ENCODE results near the gene STRAP.
"Not testable (repeated sequence)": the region's sequence is repeated elsewhere in the genome, so short reads cannot be mapped to it uniquely, and the experiment has no call there.

STRAP gene

DNA sequence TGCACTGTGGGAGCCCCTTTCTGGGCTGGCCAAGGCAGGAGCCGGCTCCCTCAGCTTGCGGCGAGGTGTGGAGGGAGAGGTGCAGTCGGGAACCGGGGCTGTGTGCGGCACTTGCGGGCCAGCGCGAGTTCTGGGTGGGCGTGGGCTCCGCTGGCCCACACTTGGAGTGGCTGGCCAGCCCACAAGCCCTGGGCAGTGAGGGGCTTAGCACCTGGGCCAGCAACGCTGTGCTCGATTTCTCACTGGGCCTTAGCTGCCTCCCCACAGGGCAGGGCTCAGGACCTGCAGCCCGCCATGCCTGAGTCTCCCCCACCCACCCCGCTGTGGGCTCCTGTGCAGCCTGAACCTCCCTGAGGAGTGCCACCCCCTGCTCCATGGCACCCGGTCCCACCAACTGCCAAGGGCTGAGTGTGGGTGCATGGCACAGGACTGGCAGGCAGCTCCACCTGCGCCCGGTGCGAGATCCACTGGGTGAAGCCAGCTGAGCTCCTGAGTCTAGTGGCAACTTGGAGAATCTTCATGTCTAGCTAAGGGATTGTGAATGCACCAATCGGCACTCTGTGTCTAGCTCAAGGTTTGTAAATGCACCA, 7.5 kb upstream of the STRAP start:
- not testable (repeated sequence) for DNase-seq

DNA sequence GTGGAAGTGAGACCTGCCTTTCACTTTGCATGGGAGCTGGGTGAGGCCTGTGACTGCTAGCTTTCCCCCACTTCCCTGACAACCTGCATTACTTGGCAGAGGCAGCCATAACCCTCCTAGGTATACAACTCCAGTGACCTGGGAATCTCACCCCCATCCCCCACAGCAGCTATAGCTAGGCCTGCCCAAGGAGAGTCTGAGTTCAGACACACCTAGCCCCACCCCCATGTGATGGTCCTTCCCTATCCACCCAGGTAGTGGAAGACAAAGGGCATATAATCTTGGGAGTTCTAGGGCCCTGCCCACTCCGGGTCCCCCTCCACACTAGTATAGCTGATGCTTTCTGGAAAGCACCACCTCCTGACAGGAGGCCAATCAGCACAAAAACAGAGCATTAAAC, 6.3 kb upstream of the STRAP start:
- no peak for DNase-seq

DNA sequence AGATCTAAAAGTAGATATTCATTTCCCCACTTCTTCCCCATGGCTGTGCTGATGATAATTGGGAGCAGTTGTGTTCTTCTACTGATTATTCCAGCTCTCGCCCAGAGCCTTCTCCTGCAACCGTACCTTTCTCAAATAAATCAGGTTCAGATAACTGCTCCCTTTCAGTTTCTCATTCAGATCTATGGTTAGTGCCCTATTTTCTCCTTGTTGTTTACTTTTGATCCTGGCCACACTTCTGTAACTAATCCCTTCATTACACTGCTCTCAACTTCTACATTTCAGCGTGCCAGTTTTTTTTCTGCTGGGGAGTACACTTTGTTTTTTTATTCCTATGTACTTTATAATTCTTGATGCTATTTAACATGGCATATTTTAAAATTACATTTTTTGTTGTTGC, 2.8 kb upstream of the STRAP start:
- no peak for DNase-seq

DNA sequence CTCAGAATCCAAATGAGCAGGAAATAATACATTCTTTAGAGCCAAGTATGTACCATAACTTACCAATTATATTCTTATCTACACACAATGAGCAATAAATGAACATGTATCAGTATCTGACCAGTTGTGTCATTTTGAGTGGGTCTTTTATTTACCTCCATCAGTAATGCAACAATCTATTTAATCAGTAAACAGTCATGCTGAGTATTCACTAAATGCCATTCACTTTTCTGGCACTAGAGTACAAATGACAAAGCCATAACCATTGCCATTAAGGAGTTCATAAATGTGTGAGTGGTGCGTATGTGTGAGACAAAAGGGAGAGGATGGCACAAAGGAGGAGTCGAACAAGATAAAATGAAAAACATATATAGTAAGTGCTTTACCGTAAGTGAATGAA, 1.5 kb upstream of the STRAP start:
- DNase-seq: peak in 1 of 2 experiments; percentile 34

DNA sequence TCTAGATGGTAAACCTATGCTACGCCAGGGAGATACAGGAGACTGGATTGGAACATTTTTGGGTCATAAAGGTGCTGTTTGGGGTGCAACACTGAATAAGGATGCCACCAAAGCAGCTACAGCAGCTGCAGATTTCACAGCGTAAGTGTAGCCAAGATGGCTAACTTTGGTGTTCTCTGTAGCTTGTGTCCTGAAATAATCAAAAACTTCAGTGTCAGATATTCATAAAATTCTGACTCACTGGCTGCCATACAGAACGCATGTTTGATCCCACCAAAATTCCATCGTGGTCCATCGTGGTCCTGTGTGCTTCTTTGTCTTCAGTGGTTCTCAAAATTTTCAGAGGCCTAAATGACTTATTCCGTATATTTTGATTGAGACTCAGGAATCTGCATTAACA, 1.3 kb downstream of the STRAP start:
- DNase-seq: no peak

DNA sequence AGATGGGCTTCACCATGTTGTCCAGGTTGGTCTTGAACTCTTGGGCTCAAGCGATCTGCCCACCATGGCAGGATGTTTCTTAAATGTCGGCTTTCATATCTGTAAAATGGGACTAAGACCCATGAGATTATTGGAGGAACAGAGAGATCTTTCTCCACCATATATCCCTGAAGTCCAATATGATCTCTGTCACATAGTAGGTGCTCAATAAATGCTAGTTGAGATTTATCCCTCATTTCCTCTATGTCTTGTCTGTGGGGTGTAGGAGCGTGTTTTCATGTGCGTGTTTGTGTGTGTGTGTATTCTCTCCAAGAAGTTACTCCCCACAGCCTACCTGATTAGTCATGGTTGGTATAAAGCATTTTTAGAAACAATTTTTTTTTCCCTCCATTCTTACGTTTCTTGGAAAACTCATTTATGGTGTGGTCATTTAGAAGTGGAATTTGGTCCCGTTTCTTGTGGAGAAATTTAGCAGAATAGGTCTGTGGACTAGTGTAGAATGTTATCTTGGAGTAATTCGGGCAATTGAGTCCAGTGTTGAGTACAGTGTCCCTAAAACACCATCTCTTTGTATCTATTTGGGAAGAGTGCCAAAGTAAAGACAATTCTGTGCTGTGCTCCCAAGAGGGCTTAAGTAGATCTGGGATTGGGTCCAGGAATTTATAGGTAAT, 4.3 kb downstream of the STRAP start:
- no peak for DNase-seq

DNA sequence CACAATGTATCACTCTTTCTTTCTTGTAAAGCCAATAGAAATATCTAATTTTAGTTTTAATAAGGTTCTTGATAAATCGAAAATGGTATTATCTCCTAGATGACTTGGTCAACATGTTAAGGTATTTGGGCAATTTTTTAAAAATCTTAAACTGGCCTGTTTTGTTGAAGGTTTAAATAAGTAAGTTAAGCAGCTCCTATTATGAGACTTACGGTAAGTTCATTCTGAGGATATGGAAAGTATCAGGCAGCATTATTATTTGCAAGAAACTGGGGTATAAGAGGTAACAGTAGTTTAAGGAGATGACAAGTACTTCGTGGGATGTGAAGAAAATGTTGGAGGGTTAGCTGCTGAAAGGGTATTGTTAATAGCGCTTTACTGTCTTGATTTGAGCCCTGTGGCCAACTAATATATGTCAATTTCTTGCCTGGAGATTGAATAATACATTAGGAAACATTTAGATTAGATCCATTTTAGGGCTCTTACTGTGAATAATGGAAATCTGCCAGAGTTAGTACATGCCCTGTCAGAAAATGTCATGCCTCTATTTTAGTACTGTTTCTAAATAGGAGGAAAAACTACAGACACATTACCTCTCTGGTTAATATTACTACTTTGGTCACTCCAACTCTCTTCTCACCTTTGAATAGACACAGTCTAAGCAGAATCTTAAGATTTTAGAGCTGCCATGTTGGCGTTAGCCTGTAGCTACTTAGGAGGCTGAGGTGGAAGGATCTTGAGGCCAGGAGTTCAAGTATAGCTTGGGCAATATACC, 5.0 kb downstream of the STRAP start:
- no peak for DNase-seq

DNA sequence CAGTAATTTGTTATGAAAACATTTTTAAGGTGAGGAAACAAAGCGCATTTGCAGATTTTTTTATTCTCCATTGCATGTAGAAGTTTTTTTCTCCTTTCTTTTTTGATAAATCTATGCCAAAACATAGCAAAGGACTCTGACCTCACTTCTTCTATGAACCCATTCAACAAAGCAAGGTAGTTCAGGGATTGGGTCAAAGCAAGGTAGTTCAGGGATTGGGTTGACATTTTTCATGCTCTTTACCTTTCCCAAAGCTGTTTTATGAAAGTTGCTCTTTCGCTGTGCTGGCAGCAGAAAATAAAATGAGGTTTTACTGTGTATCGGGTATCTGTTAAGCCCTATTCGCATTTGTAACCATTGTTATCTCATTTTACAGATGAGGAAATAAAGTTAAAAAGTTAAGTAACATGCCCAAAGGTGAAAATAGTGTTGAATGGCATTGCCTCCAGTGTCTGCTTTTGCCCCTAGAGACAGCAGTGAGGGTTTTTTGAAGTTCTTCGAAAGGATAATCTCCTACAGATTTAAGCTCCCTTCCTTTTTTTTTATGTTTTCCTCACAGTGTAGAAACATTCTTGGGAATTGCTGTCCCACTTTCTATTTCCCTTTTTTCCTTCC, 10.6 kb downstream of the STRAP start:
- no peak for DNase-seq

DNA sequence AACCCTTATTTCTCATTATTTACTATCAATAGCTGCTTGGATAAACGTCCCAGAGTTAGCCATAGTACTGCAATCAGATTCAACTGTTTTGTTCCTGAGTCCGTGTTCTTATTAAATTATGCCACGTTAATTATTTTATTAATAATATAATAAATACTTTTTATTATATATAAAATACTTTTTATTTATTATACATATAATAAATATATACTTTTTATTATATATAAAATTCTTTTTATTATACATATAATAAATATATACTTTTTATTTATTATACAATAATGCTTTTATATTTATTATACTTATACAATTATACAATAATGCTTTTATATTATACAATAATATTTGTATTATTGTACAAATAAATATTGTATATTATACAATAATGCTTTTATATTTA, 11.1 kb downstream of the STRAP start:
- no peak for DNase-seq

DNA sequence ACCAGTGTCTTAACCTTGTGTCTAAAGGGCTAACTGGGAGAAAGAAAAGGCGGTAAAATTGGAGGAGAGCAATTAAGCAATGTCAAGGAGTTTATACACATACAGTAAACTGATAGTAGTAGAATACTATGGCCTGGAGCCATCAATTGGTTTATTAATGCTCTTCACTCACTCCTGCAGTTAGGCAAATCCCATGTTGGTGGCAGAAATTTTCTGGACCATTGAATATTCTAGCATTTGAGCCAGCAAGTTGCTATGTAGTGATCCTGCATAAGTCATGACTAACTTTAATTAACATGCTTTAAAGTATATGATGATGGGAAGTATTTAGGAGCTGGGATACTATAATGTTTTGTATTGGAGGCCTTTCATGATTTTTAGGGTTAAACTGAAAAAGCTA, 14.7 kb downstream of the STRAP start:
- DNase-seq: no peak

DNA sequence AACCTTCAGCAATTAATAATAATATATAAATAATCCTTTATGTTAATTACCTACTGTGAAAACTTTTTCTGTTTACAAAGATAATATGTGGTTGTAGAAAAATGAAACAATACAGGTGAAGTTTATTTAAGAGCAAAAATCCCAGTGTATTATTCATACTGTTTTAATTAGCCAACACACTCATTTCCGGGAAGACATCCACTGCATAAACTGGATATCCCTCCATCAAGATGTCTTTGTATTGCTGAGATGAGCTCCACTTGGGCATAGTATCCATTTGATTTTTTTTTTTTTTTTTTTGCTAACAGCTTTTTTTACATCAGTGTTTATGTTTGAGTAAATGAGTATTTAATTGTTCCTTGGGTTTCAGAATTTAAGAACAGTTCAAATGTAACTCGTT, 15.2 kb downstream of the STRAP start:
- no peak for DNase-seq

DNA sequence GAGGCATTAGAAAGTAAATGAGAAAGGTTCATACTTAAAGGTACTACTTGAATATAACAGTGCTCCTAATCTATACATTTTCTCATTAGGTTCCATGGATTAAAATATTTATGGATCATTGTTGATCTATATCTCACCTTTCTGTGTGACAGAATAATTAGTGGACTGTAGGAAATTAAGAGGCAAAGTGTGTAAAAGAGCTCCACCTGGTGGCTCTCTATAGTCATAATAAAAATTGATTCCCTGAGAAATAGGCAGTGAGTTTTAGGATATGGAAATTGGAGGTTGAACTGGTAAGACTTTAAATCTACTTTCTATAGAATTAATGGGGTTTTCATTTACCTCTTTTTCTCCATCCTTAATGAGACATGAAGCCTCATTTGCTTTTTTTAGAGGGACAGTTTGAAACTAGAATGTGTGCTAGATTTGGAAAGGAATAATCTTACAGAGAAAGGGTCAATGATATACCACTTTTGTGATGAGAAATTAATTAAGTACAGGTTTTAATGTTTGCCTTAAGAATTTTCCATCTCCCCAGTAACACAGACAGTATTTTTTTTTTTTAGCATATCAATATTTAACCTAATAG, 17.2 kb downstream of the STRAP start:
- DNase-seq: peak; percentile 13 to 44

DNA sequence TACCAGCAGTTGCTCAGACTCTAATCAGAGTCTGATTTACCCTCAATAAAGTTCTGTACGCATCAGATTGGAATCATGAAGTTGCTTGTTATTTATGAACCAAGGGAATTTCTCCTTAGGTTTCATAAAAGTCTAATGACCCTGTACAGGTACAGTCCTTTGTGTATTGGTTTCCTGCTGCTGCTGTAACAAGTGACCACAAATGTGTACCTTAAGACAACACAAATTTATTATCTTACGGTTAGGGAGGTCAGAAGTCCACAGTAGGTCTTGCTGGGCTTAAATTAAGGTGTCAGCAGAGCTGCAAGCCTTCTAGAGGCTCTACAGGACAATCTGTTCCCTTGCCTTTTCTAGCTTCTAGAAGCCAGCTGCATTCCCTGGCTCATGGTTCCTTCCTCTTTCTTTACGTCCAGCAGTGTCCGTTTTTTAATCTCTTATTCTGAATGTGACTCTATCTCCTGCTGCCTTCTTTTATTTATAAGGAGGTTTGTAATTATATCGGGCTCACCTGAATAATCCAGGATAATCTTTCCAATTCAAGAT, 22.3 kb downstream of the STRAP start:
- no peak for DNase-seq

DNA sequence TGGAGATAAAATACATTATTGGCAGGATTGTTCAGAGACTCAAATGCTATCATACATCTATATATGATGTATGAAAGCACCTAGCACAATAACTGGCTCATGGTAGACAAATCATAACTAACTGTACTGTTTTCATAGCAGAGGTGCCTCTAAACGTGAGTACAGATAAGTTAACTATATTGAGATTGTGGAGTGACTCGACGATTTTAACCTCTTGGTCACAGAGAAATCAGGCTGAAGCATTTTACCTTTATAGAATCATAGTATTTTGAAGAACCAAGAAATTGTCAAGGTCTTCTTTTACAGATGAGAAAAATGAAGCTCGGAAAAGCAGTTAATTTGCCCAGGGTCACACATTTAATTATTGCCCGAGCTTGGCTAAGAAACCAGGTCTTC, 28.3 kb downstream of the STRAP start:
- DNase-seq: no peak

DNA sequence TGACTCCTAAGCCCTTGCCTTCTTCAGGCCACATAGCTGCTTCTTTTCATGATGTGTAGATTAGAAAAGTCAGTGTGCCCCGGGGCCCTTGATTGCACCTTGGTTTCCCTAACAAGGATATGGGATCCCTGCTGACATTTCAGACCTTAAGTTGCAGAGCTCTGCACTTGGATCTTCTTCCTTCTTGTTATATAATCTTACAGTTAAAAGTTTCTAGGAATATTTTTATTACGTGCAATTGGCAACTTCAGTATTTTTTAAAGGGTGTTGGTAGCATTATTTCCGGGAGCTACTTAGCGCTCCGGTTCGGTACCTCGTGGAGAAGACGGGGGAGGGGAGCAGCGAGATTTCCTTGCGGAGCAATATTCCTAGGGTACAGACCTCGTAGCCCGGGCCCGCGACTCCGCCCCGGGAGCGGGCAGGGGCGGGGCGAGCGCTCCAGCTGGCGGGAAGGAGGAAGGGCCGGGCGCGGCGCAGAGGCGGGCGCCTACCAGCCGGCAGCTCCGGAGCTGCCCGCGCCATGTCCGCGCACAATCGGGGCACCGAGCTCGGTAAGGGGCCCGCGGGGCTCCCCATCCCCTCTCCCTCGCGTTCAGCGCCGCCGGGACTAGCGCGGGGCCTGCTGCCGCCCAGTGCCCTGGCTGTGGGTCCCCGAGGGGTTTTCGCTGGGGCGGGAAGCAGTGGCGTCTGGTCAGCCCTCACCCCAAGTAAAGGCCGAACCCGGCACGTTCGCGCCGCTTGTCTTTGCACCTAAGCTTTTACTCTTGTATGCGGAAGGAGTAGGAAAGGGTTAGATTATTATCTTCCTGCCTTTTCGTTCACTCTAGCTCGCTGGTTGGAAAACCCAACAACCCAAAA, 28.9 kb downstream of the STRAP start, which contains the start of gene DERA:
Gene DERA, plus strand, starts transcription at position 469 of the 858 bp plus-strand sequence. Its CDS starts 52 bp downstream, at position 521.
- peak; percentile 32 to 45 for DNase-seq

DNA sequence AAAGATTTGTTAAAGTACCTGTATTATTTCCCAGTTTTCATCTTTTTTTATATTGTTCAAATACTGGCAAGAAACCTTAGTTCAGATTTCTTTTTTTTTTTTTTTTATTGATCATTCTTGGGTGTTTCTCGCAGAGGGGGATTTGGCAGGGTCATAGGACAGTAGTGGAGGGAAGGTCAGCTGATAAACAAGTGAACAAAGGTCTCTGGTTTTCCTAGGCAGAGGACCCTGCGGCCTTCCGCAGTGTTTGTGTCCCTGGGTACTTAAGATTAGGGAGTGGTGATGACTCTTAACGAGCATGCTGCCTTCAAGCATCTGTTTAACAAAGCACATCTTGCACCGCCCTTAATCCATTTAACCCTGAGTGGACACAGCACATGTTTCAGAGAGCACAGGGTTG, 29.7 kb downstream of the STRAP start:
- not testable (repeated sequence) for DNase-seq

DNA sequence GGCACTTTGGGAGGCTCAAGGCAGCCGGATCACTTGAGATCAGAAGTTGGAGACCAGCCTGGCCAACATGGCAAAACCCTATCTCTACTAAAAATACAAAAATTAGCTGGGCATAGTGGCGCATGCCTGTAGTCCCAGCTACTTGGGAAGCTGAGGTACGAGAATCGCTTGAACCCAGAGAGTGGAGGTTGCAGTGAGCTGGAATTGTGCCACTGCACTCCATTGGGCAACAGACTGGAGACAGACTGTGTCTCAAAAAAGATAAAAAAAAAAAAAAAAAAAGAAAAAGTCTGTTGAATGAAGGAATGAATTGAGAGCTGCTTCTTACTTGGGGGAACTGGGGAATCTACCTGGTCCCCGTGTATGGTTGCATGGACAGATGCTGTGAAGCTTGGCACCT, 31.9 kb downstream of the STRAP start:
- not testable (repeated sequence) for DNase-seq

DNA sequence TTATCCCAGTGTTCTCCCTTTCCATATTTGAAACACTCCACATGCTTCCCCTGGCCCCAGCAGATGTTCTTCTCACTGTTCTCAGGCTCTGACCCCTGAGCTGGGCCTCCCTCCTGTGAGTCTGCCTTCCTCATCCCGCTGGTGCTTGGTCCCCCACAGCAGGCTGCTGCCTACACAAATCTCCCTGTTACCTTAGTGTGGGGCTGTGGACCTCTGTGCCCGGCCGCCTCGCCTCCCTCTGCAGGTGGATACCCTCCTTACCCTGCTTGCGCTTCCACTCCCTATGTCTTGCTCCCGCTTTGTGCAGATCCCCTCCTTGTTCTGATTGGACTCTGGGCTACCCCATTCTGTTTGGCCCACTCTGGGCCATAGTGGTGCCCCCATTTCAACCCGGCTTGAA, 35.9 kb downstream of the STRAP start:
- no peak for DNase-seq

DNA sequence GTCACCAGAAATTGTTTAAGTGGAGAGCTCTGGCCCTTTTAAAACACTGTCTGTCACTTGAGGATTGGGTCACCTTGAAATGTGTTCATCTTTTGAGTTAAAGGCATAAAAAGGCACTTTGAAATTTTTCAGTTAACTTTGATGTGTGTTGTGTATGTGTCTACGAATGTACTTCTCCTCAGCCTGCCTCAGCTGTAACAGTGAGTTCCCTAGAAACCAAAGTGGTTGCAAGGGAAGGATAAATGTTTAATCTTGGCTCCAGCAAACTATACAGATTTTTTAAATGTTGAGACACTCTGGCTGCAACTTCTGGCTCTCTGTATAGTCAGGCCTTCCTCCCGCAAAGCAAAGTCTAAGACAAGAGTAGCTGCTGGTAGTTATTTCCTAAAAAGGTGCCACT, 37.2 kb downstream of the STRAP start:
- no peak for DNase-seq

DNA sequence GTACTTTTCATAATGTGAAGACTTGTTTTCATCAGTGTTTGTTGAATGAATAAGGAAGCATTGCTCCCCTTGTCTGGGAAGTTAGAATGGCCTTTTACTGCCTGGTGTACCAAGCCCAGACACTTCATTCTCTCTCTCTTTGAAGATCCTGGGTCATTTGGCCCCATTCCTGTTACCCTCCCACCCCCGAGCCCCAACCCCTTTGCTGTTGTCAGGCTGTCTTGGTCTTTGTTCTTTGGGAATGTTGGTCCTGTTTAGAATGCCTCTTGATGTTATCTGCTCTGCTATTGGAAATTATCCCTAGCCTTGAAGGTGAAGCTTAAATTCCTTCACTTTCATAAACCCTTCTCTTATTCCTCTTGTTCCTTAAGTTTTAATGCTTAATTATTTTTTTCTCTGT, 42.8 kb downstream of the STRAP start:
- no peak for DNase-seq

DNA sequence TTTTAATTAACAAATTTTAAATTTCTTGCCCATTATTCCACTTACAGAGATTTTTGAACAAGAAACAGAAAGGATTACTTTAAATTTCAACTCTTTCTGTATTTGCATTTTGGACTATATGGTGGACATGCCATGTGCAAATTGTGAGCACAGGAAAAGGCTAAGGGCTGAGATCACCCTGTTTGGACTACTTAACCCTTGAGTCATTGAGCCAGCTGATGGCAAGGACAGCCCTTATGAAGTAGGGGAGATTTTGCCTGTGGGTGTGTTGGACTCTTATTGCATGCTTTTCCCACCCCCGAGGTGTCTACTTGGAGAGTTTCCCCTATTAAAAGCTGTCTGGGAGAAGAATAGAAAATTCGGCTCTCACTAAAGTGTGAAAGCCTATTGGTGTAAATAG, 46.2 kb downstream of the STRAP start:
- no peak for DNase-seq
